Measurements from ENCODE around the gene HNRNPUL2. TPM values are rescaled to one million over a fixed set of nuclear protein-coding genes. Genes with fewer than 3 reads are reported as not detected.

The HNRNPUL2 gene
- total RNA-seq (10 to 100 TPM; 10.3 to 73.5 (median 36.0) TPM), polyA plus RNA-seq (10 to 100 TPM; 25.1 to 28.6 (median 27.3) TPM)
- long read RNA-seq, donor 1, full-length matches to known transcripts, result 3 of 3 reads
- long read RNA-seq, donor 1, partial matches to known transcripts, result 0 of 3 reads
- long read RNA-seq, donor 1, other reads (novel, unspliced or antisense), result 0 of 3 reads
- long read RNA-seq, donor 2, full-length matches to known transcripts, result 3 of 3 reads
- long read RNA-seq, donor 2, partial matches to known transcripts, result 0 of 3 reads
- long read RNA-seq, donor 2, other reads (novel, unspliced or antisense), result 0 of 3 reads
- long read RNA-seq, donor 3, full-length matches to known transcripts, result 1 of 1 reads
- long read RNA-seq, donor 3, partial matches to known transcripts, result 0 of 1 reads
- long read RNA-seq, donor 3, other reads (novel, unspliced or antisense), result 0 of 1 reads
- long read RNA-seq, donor 4, result 0 reads
- long read RNA-seq, donor 5, full-length matches to known transcripts, result 2 of 2 reads
- long read RNA-seq, donor 5, partial matches to known transcripts, result 0 of 2 reads
- long read RNA-seq, donor 5, other reads (novel, unspliced or antisense), result 0 of 2 reads
- long read RNA-seq, donor 6, full-length matches to known transcripts, result 8 of 8 reads
- long read RNA-seq, donor 6, partial matches to known transcripts, result 0 of 8 reads
- long read RNA-seq, donor 6, other reads (novel, unspliced or antisense), result 0 of 8 reads
- long read RNA-seq, donor 7, full-length matches to known transcripts, result 3 of 3 reads
- long read RNA-seq, donor 7, partial matches to known transcripts, result 0 of 3 reads
- long read RNA-seq, donor 7, other reads (novel, unspliced or antisense), result 0 of 3 reads
- long read RNA-seq, donor 8, full-length matches to known transcripts, result 3 of 9 reads
- long read RNA-seq, donor 8, partial matches to known transcripts, result 6 of 9 reads
- long read RNA-seq, donor 8, other reads (novel, unspliced or antisense), result 0 of 9 reads
- long read RNA-seq, donor 9, result 0 reads
- long read RNA-seq, donor 10, full-length matches to known transcripts, result 1 of 19 reads
- long read RNA-seq, donor 10, partial matches to known transcripts, result 18 of 19 reads
- long read RNA-seq, donor 10, other reads (novel, unspliced or antisense), result 0 of 19 reads

DNA sequence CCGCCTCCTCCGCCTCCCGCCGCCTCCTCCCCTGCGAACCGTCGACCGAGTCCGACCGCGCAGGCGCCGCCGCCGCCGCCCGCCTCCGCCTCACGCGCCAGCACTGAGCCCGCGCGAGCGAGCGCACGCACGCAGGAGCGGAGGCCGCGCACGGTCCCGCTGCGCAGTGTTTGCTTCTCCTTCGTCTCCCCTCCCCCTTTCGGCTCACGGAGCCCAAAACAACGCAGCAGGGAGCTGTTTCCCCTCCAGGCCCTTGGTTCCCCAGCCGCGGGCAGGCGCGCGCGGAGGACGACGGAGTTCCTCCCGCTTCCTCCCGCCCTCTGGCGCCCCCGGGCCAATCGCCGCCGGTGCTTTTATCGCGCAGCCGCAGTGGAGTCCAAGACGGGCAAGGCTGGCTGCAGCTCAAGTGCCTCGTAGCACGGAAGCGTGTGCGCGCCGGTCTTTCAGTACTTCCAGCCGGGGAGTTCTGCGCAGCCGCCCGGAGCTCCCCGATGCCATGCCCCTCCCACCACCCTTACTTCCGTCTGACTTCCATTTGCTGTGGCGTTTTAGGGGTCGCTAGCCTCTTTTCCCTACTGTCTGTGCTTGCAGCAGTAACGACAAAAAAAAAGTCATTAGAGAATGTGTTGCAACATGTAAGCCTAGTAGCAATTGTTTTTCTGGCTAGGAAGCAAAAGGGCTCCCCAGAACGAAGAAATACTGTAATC lies at the start of gene HNRNPUL2:
TSS of gene HNRNPUL2 (minus strand) at position 293 of the 707 bp plus-strand sequence. CDS start 301 bp downstream, outside the sequence.
- TF ChIP-seq POLR2AphosphoS5 (IDR thresholded peaks at IDR 0.05) (peak; percentile 78 to 96 (median 93)), CTCF (IDR thresholded peaks at IDR 0.05) (no peak), POLR2A (IDR thresholded peaks at IDR 0.05) (peak in 1 of 4 donors; percentile 81)
- Histone ChIP-seq H3K27ac (peak within 1 kb of the TSS; percentile 90 to 99 (median 95)), H3K27me3 (no peaks in the 10 kb centered on the region), H3K4me1 (peaks cover 35 to 72% (median 58%) of the 10 kb centered on the region in 4 donors), H3K4me3 (peak within 1 kb of the TSS; percentile 88 to 99 (median 93)), H3K36me3 (peaks cover 22 to 36% (median 32%) of the 10 kb centered on the region in 4 donors), H3K9me3 (no peaks in the 10 kb centered on the region)
- peak; percentile 99 to 100 for DNase-seq
- 0 to 1% (median 0%) methylated on average over 48 to 72 of the region's 72 CpGs for WGBS, 5 donors
- intact Hi-C loops (cut with DNase I; ENCODE audit: low total_unique reads), result no loop called here

- no peak overlapping the region for H3K4me3 ChIP-seq
- H3K27me3 ChIP-seq, result no peaks in the 10 kb centered on the region
- peaks cover 11 to 24% (median 16%) of the 10 kb centered on the region in 4 donors for H3K4me1 ChIP-seq
- no peak overlapping the region for H3K27ac ChIP-seq
- TF ChIP-seq POLR2A (IDR thresholded peaks at IDR 0.05), result no peak
- WGBS, 5 donors, result 95 to 96% (median 95%) methylated on average over 17 of the region's 17 CpGs
- no peak for DNase-seq
- intact Hi-C loops (cut with DNase I; ENCODE audit: low total_unique reads), result no loop called here
- no peaks in the 10 kb centered on the region for H3K9me3 ChIP-seq
- peaks cover 28 to 60% (median 53%) of the 10 kb centered on the region in 4 donors for H3K36me3 ChIP-seq
These were observed 48.4 kb upstream of the HNRNPUL2 start for GRCh38 chr11:62775646-62776045.

DNA sequence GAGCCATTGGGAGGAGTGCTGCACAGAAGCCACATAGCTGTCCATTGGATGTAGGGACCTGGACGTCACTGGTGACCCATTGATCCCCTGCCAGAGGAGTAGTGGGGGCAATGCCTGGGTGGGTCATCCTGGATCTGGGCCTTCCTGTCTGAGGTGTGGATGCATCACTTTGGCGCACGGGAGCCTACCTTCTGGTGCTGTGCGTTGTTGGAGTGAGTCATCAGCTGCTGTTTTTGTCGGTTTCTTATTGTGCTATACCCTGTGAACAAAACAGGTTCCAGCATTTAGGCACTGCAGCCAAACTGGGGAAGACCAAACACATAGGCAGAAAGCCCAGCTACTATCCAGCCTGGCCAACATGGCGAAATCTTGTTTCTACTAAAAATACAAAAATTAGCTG lies 47.1 kb upstream of the HNRNPUL2 start:
- DNase-seq, result no peak
- H3K4me3 ChIP-seq, result no peak overlapping the region
- H3K9me3 ChIP-seq, result no peaks in the 10 kb centered on the region
- 86 to 91% (median 86%) methylated on average over 3 to 6 of the region's 6 CpGs for WGBS, 5 donors
- H3K27ac ChIP-seq, result no peak overlapping the region
- peaks cover 22 to 36% (median 28%) of the 10 kb centered on the region in 4 donors for H3K4me1 ChIP-seq
- intact Hi-C loops (cut with DNase I; ENCODE audit: low total_unique reads), result no loop called here
- peaks cover 28 to 48% (median 41%) of the 10 kb centered on the region in 4 donors for H3K36me3 ChIP-seq
- H3K27me3 ChIP-seq, result no peaks in the 10 kb centered on the region
- TF ChIP-seq POLR2AphosphoS5 (IDR thresholded peaks at IDR 0.05) (no peak), CTCF (IDR thresholded peaks at IDR 0.05) (no peak), POLR2A (IDR thresholded peaks at IDR 0.05) (no peak), EP300 (IDR thresholded peaks at IDR 0.05) (no peak)

- peaks cover 16 to 43% (median 32%) of the 10 kb centered on the region in 4 donors for H3K36me3 ChIP-seq
- TF ChIP-seq CTCF (IDR thresholded peaks at IDR 0.05) (peak in 1 of 7 experiments; percentile 9), EP300 (IDR thresholded peaks at IDR 0.05) (no peak), POLR2A (IDR thresholded peaks at IDR 0.05) (no peak), POLR2AphosphoS5 (IDR thresholded peaks at IDR 0.05) (peak; percentile 33 to 79 (median 59))
- peaks cover 22 to 38% (median 30%) of the 10 kb centered on the region in 4 donors for H3K4me1 ChIP-seq
- H3K9me3 ChIP-seq, result no peaks in the 10 kb centered on the region
- intact Hi-C loops (cut with DNase I; ENCODE audit: low total_unique reads), result no loop called here
- peak within 1 kb of the TSS; percentile 93 to 98 (median 96) for H3K27ac ChIP-seq
- WGBS, 5 donors, result 1 to 3% (median 2%) methylated on average over 28 to 60 of the region's 60 CpGs
- no peaks in the 10 kb centered on the region for H3K27me3 ChIP-seq
- peak; percentile 98 for DNase-seq
- H3K4me3 ChIP-seq, result peak within 1 kb of the TSS; percentile 65 to 72 (median 68)
These were observed 44.1 kb upstream of the HNRNPUL2 start, which contains the start of gene TAF6L for GRCh38 chr11:62771144-62772021. TAF6L (plus strand) TSS chr11:62771396; CDS start chr11:62775784, 4,388 bp downstream.
